ENCODE data around the gene TLE6. TPM values are rescaled to one million over a fixed set of nuclear protein-coding genes. Genes with fewer than 3 reads are reported as not detected.

The TLE6 gene
- total and polyA plus RNA-seq, 2 donors (not counting 3 experiments of a cell fraction or from before 2014, with no cell fraction given) = 1.6 to 1.9 TPM

- FAIRE-seq (no peak), DNase-seq (ENCODE audit: low read depth, low spot score) (peak; percentile 100)
- Histone ChIP-seq H3K4me2 (ENCODE audit: insufficient read depth, low read length) (peak overlapping the region; percentile 80), H3K4me1 (ENCODE audit: control insufficient read depth, extremely low read depth, insufficient read depth, low read length) (peaks cover 27% of the 10 kb centered on the region), H3K36me3 (ENCODE audit: control insufficient read depth in 2 of 2, extremely low read depth in 1 of 2, insufficient read depth in 2 of 2, low read length in 2 of 2) (no peaks in the 10 kb centered on the region), H3K9me1 (replicated peaks; ENCODE audit: control insufficient read depth, extremely low read depth, insufficient read depth, low read length) (no peaks in the 10 kb centered on the region), H4K20me1 (replicated peaks; ENCODE audit: control insufficient read depth, extremely low read depth, insufficient read depth, low read length) (no peaks in the 10 kb centered on the region), H3K9ac (replicated peaks; ENCODE audit: extremely low read depth, insufficient read depth, low read length) (peak overlapping the region; percentile 94), H2AFZ (ENCODE audit: low read depth, low read length) (peak overlapping the region; percentile 5), H3K79me2 (ENCODE audit: control insufficient read depth, insufficient read depth, low read length) (no peaks in the 10 kb centered on the region), H3K9me3 (replicated peaks; ENCODE audit: control insufficient read depth, insufficient read depth, low read length) (no peaks in the 10 kb centered on the region), H3K27ac (ENCODE audit: insufficient read depth, low read depth, low read length) (peak overlapping the region; percentile 95), H3K27me3 (ENCODE audit: control insufficient read depth in 2 of 2, insufficient read depth in 2 of 2, low read length in 2 of 2) (no peaks in the 10 kb centered on the region), H3K4me3 (replicated peaks in 1 of 3; ENCODE audit: insufficient read depth in 1 of 3, low read depth in 1 of 3, low read length in 3 of 3) (peak overlapping the region; percentile 16 to 82 (median 57))
- TF ChIP-seq MYC (IDR thresholded peaks at IDR 0.05; ENCODE audit: low read depth, low read length) (no peak), FOS (IDR thresholded peaks at IDR 0.05; ENCODE audit: borderline replicate concordance, insufficient read depth, low read length) (peak; percentile 2), POLR2A (IDR thresholded peaks at IDR 0.05; ENCODE audit: low read depth, low read length) (peak; percentile 74)
- POLR2A ChIA-PET = interaction anchor here (0.6 to 2.2 kb wide), 14 partner anchors 10 to 474 kb away, joined by 3 to 16 read pairs (median 5); partner anchors contain the start of genes GADD45B and ZNF57
- intact Hi-C loops (cut with micrococcal nuclease) = loop anchor here (1.0 to 2.0 kb wide), 11 partner anchors 22 to 302 kb away; partner anchors contain the start of genes THOP1, ZNF555 and ZNF57
- dilution Hi-C loops (cut with MboI; ENCODE audit: extremely low pct_ligation_motif_present, low sequenced_read_pairs) = no loop called here
- no TSS peak for BruUV-seq (replicated peaks)
- CTCF ChIA-PET = interaction anchor here (0.6 to 4.7 kb wide), 44 partner anchors 8 to 622 kb away, joined by 3 to 105 read pairs (median 5); partner anchors contain the start of genes LSM7, NCLN, TLE6 and ZNF555
Observed at GRCh38 chr19:2950286-2951124, 26.9 kb upstream of the TLE6 start.

- peaks cover 13% of the 10 kb centered on the region for H3K4me1 ChIP-seq (ENCODE audit: control insufficient read depth, extremely low read depth, insufficient read depth, low read length)
- TF ChIP-seq POLR2A (IDR thresholded peaks at IDR 0.05; ENCODE audit: low read depth, low read length) (no peak), CTCF (IDR thresholded peaks at IDR 0.05; ENCODE audit: extremely low read depth in 1 of 2, insufficient read depth in 1 of 2, low read depth in 1 of 2, low read length in 2 of 2) (no peak), POLR2AphosphoS5 (IDR thresholded peaks at IDR 0.05; ENCODE audit: insufficient read depth, low read depth, low read length) (no peak), EZH2 (IDR thresholded peaks at IDR 0.05; ENCODE audit: borderline replicate concordance, low read depth, low read length, severe bottlenecking) (no peak), MAX (IDR thresholded peaks at IDR 0.05; ENCODE audit: insufficient read depth, insufficient read length) (no peak), FOS (IDR thresholded peaks at IDR 0.05; ENCODE audit: borderline replicate concordance, insufficient read depth, low read length) (no peak), GATA2 (IDR thresholded peaks at IDR 0.05; ENCODE audit: insufficient read depth, insufficient read length, low read depth, low read length) (no peak), MYC (IDR thresholded peaks at IDR 0.05; ENCODE audit: low read depth, low read length) (no peak)
- H3K36me3 ChIP-seq (ENCODE audit: control insufficient read depth in 2 of 2, extremely low read depth in 1 of 2, insufficient read depth in 2 of 2, low read length in 2 of 2) = no peaks in the 10 kb centered on the region
- no peak overlapping the region for H3K27ac ChIP-seq (ENCODE audit: insufficient read depth, low read depth, low read length)
- FAIRE-seq (no peak), DNase-seq (ENCODE audit: low read depth, low spot score) (no peak)
- H3K9me1 ChIP-seq (replicated peaks; ENCODE audit: control insufficient read depth, extremely low read depth, insufficient read depth, low read length) = no peaks in the 10 kb centered on the region
- no peaks in the 10 kb centered on the region for H3K27me3 ChIP-seq (ENCODE audit: control insufficient read depth in 2 of 2, insufficient read depth in 2 of 2, low read length in 2 of 2)
- no TSS peak for BruUV-seq (replicated peaks)
- no peak overlapping the region for H3K4me3 ChIP-seq (replicated peaks in 1 of 3; ENCODE audit: insufficient read depth in 1 of 3, low read depth in 1 of 3, low read length in 3 of 3)
- H3K79me2 ChIP-seq (ENCODE audit: control insufficient read depth, insufficient read depth, low read length) = no peaks in the 10 kb centered on the region
- H3K9ac ChIP-seq (replicated peaks; ENCODE audit: extremely low read depth, insufficient read depth, low read length) = no peak overlapping the region
- intact Hi-C loops (cut with micrococcal nuclease) = no loop called here
- ChIA-PET POLR2A (no interaction called here), CTCF (interaction anchor here (1.6 to 4.7 kb wide), 7 partner anchors 65 to 305 kb away, joined by 3 to 105 read pairs (median 34); no protein-coding TSS in a partner anchor)
- no peak overlapping the region for H3K4me2 ChIP-seq (ENCODE audit: insufficient read depth, low read length)
- no peaks in the 10 kb centered on the region for H4K20me1 ChIP-seq (replicated peaks; ENCODE audit: control insufficient read depth, extremely low read depth, insufficient read depth, low read length)
- H2AFZ ChIP-seq (ENCODE audit: low read depth, low read length) = no peak overlapping the region
- dilution Hi-C loops (cut with MboI; ENCODE audit: extremely low pct_ligation_motif_present, low sequenced_read_pairs) = no loop called here
- no peaks in the 10 kb centered on the region for H3K9me3 ChIP-seq (replicated peaks; ENCODE audit: control insufficient read depth, insufficient read depth, low read length)
Observed at GRCh38 chr19:2952953-2953481, 24.3 kb upstream of the TLE6 start.

Data from endothelial cell of umbilical vein (primary cell).